HAP-1 (cell line): ENCODE measurements around the gene KIAA0319L.

Source experiments
- DNase-seq, 2 experiments: peaks; one replicate each; pipeline ENCODE4 v3.0.0-alpha.2; 2016 to 2020; ENCODE audit warnings: low spot score in 2 of 2
- H3K27me3 ChIP-seq: fragments of 250-450 bp; sonication (Bioruptor Pico); 2 replicates; pipeline ENCODE4 v1.5.1; 2020; ENCODE audit warnings: low read depth, mild to moderate bottlenecking, moderate library complexity
- H3K36me3 ChIP-seq: fragments of 250-450 bp; sonication (Bioruptor Pico); replicated peaks from 2 replicates; pipeline ENCODE4 v1.5.1; 2020; ENCODE audit warnings: mild to moderate bottlenecking
- H3K4me1 ChIP-seq: fragments of 250-450 bp; sonication (Bioruptor Pico); 2 replicates; pipeline ENCODE4 v1.5.1; 2020; ENCODE audit warnings: mild to moderate bottlenecking
- H3K4me3 ChIP-seq: fragments of 250-450 bp; sonication (Bioruptor Pico); 2 replicates; pipeline ENCODE4 v1.5.1; 2020; ENCODE audit warnings: mild to moderate bottlenecking, moderate library complexity
- H3K9me3 ChIP-seq: fragments of 250-450 bp; sonication (Bioruptor Pico); 2 replicates; pipeline ENCODE4 v1.5.1; 2020; ENCODE audit warnings: mild to moderate bottlenecking, moderate library complexity
- in situ Hi-C: fragments of 300-500 bp; cut with MboI; formaldehyde crosslinking; loops from 3 replicates; pipeline ENCODE4 v1.14.3; 2020; ENCODE audit warnings: low sequenced_read_pairs, inconsistent platforms, mixed read lengths

The KIAA0319L gene

GRCh38 chr1:35461966-35462651, 95.1 kb downstream of the KIAA0319L start:
- H3K9me3 ChIP-seq = peaks cover 4% of the 10 kb centered on the region; the same call in 1 of the 2 replicates
- no peak overlapping the region for H3K4me3 ChIP-seq
- H3K4me1 ChIP-seq = peaks cover 11% of the 10 kb centered on the region
- peaks cover 43% of the 10 kb centered on the region for H3K36me3 ChIP-seq
- in situ Hi-C loops = no loop called here
- no peaks in the 10 kb centered on the region for H3K27me3 ChIP-seq
- no peak for DNase-seq

DNA sequence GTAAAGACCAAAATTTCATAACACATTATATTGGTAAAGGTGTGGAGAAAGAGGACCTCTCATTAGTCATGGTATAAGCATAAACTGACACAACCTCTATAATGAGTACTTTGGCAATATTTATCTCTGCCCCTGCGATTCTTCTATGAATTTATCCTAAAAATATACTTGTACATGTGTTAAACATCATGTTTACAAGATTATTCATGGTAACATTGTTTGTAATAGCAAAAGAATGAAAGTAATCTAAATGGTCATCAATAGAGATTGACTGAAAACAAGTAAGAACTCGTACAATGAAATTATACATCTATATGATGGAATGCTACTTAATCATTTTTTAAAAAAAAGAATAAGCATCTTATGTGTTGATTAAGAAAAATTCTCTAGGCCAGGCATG, 96.4 kb downstream of the KIAA0319L start:
- Histone ChIP-seq H3K36me3 (peaks cover 38% of the 10 kb centered on the region), H3K9me3 (peaks cover 4% of the 10 kb centered on the region; the same call in 1 of the 2 replicates), H3K27me3 (no peaks in the 10 kb centered on the region), H3K4me1 (peaks cover 11% of the 10 kb centered on the region), H3K4me3 (no peak overlapping the region)
- DNase-seq = no peak
- in situ Hi-C loops = no loop called here

GRCh38 chr1:35454616-35455015, 102.6 kb downstream of the KIAA0319L start:
- DNase-seq = no peak
- Histone ChIP-seq H3K4me1 (peaks cover 1% of the 10 kb centered on the region; the same call in 1 of the 2 replicates), H3K36me3 (peaks cover 31% of the 10 kb centered on the region), H3K9me3 (no peaks in the 10 kb centered on the region), H3K4me3 (no peak overlapping the region), H3K27me3 (no peaks in the 10 kb centered on the region)
- in situ Hi-C loops = loop anchor here (5.0 kb wide), 1 partner anchor 108 kb away; no protein-coding TSS in a partner anchor

GRCh38 chr1:35454176-35454575, 103.0 kb downstream of the KIAA0319L start:
- in situ Hi-C loops = loop anchor here (5.0 kb wide), 1 partner anchor 108 kb away; no protein-coding TSS in a partner anchor

DNA sequence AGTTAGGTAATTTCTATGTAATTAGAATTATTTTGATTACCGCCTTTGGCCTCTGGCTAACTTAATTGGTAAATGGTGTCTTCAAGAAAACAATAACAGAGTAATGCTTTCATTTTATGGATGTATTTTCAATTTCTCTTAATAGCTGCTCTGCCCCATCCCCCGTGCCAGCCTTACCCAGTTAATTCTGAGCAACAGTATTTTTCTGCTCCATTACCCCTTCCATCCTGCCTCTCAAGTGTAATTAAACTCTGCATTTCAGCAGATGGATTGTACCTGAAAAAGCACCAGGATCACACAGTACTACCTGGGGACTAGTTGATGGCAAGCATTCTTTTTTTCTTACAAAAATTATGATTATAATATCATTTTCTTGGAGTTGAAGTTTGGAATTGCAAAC, 104.2 kb downstream of the KIAA0319L start:
- Histone ChIP-seq H3K4me3 (no peak overlapping the region), H3K9me3 (no peaks in the 10 kb centered on the region), H3K4me1 (no peaks in the 10 kb centered on the region; the same call in 1 of the 2 replicates), H3K27me3 (no peaks in the 10 kb centered on the region), H3K36me3 (peaks cover 47% of the 10 kb centered on the region)
- no peak for DNase-seq
- in situ Hi-C loops = loop anchor here (5.0 kb wide), 1 partner anchor 109 kb away; no protein-coding TSS in a partner anchor

More at GRCh38 chr1:35454176-35454575, 103.0 kb downstream of the KIAA0319L start:
- peaks cover 35% of the 10 kb centered on the region for H3K36me3 ChIP-seq
- no peak overlapping the region for H3K4me3 ChIP-seq
- H3K9me3 ChIP-seq = no peaks in the 10 kb centered on the region
- no peak for DNase-seq
- no peaks in the 10 kb centered on the region for H3K27me3 ChIP-seq
- H3K4me1 ChIP-seq = no peaks in the 10 kb centered on the region

- Histone ChIP-seq H3K4me3 (no peak overlapping the region), H3K9me3 (no peaks in the 10 kb centered on the region), H3K27me3 (no peaks in the 10 kb centered on the region), H3K36me3 (peaks cover 54% of the 10 kb centered on the region), H3K4me1 (no peaks in the 10 kb centered on the region; the same call in 1 of the 2 replicates)
- DNase-seq = no peak
- in situ Hi-C loops = loop anchor here (5.0 kb wide), 1 partner anchor 110 kb away; no protein-coding TSS in a partner anchor
Observed at GRCh38 chr1:35452106-35452774, 105.0 kb downstream of the KIAA0319L start.

DNA sequence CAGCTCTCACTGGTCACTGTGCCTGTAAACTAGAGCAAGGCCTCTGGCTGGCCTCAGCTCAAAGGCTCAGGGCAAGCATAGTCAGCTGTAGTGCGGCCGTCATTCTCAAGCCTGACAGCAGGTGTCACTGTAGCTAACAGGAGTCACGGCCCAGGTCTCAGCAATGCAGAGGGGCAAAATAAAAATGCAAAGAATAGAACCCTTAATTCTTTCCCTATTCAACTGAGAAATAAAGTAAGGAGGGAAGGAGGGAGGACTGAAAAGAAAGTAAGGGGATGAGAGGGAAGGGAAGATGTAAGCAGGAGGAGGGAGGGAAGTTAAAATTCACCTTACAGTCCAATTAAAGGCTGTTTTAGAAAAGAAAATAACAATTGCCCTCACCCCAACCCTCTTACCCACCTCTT, 106.1 kb downstream of the KIAA0319L start:
- peak; percentile 29 to 83 for DNase-seq
- in situ Hi-C loops = loop anchor here (5.0 kb wide), 1 partner anchor 111 kb away; no protein-coding TSS in a partner anchor
- no peaks in the 10 kb centered on the region; the same call in 1 of the 2 replicates for H3K4me1 ChIP-seq
- H3K9me3 ChIP-seq = no peaks in the 10 kb centered on the region
- no peaks in the 10 kb centered on the region for H3K27me3 ChIP-seq
- H3K36me3 ChIP-seq = peaks cover 54% of the 10 kb centered on the region
- H3K4me3 ChIP-seq = no peak overlapping the region

- Histone ChIP-seq H3K27me3 (no peaks in the 10 kb centered on the region), H3K36me3 (peaks cover 46% of the 10 kb centered on the region), H3K9me3 (no peaks in the 10 kb centered on the region), H3K4me1 (no peaks in the 10 kb centered on the region; the same call in 1 of the 2 replicates), H3K4me3 (no peak overlapping the region)
- in situ Hi-C loops = loop anchor here (5.0 to 10.0 kb wide), 2 partner anchors 113 to 275 kb away; no protein-coding TSS in a partner anchor
- no peak for DNase-seq
Observed at GRCh38 chr1:35449334-35450008, 107.7 kb downstream of the KIAA0319L start.

DNA sequence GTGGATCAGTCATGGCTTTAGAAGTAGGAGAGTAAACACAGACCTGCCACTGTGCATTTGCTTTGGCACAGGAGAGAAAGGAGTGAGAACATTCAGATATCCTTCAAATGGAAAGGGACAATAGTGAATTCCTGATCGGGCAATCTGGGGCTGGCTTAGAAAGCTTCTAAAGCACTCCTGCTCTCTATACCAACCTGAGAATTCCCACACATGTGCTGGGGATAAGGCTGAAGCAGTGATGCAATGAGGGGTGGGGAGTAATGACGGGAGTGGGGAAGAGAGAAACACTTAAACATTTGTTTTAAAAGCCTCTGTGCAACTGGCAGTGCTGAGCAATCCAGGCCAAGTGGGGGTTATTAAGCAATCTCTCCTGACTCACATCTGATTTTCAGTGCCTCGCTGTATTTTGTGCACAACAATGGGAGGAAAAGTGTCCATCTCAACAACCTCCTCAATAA, 108.8 kb downstream of the KIAA0319L start:
- no peak overlapping the region for H3K4me3 ChIP-seq
- H3K4me1 ChIP-seq = no peaks in the 10 kb centered on the region; the same call in 1 of the 2 replicates
- H3K27me3 ChIP-seq = no peaks in the 10 kb centered on the region
- H3K9me3 ChIP-seq = no peaks in the 10 kb centered on the region
- H3K36me3 ChIP-seq = peaks cover 52% of the 10 kb centered on the region
- in situ Hi-C loops = loop anchor here (10.0 kb wide), 1 partner anchor 276 kb away; no protein-coding TSS in a partner anchor
- no peak for DNase-seq

- no peak for DNase-seq
- no peaks in the 10 kb centered on the region; the same call in 1 of the 2 replicates for H3K4me1 ChIP-seq
- H3K27me3 ChIP-seq = no peaks in the 10 kb centered on the region
- peaks cover 54% of the 10 kb centered on the region for H3K36me3 ChIP-seq
- H3K9me3 ChIP-seq = no peaks in the 10 kb centered on the region
- no peak overlapping the region for H3K4me3 ChIP-seq
- in situ Hi-C loops = loop anchor here (10.0 kb wide), 1 partner anchor 278 kb away; no protein-coding TSS in a partner anchor
Observed at GRCh38 chr1:35447278-35447677, 109.9 kb downstream of the KIAA0319L start.

DNA sequence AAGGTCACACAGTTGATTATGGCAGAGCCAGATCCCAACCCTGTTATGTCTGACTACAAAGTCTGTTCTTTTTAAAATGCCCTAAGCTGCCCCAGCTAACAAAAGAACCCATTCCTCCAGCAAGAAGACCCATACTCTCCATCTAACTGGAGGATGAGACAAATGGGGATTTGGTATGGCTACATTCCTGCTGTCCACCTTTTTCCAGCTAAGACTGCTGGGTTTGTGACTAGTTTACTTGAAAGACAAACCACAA, 112.8 kb downstream of the KIAA0319L start:
- no peaks in the 10 kb centered on the region for H3K9me3 ChIP-seq
- no peaks in the 10 kb centered on the region; the same call in 1 of the 2 replicates for H3K4me1 ChIP-seq
- H3K36me3 ChIP-seq = peaks cover 60% of the 10 kb centered on the region
- no peak overlapping the region for H3K4me3 ChIP-seq
- DNase-seq = no peak
- H3K27me3 ChIP-seq = no peaks in the 10 kb centered on the region
- in situ Hi-C loops = loop anchor here (10.0 kb wide), 1 partner anchor 280 kb away; no protein-coding TSS in a partner anchor

- Histone ChIP-seq H3K4me1 (no peaks in the 10 kb centered on the region; the same call in 1 of the 2 replicates), H3K4me3 (no peak overlapping the region), H3K36me3 (peaks cover 60% of the 10 kb centered on the region), H3K27me3 (no peaks in the 10 kb centered on the region), H3K9me3 (no peaks in the 10 kb centered on the region)
- DNase-seq = no peak
- in situ Hi-C loops = loop anchor here (10.0 kb wide), 1 partner anchor 281 kb away; no protein-coding TSS in a partner anchor
Observed at GRCh38 chr1:35443768-35444518, 113.3 kb downstream of the KIAA0319L start.

DNA sequence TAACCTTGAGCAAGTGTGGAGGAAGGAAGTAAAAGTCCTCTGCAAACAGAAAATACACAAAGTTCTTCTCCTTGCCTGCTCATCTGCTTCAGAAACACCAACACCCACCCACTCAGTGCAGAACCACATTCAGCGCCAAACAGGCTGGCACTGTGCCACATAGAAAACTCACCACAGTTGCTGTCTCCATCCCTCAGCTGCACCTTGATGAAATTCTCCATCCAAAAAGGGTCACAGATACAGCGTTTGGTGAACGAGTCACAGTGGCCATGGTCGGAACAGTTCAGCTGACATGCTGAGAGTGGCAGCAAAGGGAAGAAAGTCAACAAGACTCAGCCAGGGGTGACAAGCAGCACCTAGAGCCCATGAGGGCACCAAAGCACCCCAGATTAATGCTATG, 114.5 kb downstream of the KIAA0319L start:
- in situ Hi-C loops = loop anchor here (10.0 kb wide), 1 partner anchor 282 kb away; no protein-coding TSS in a partner anchor
- Histone ChIP-seq H3K4me3 (no peak overlapping the region), H3K9me3 (no peaks in the 10 kb centered on the region), H3K27me3 (no peaks in the 10 kb centered on the region), H3K4me1 (no peaks in the 10 kb centered on the region), H3K36me3 (peaks cover 49% of the 10 kb centered on the region)
- DNase-seq = no peak
